Gastrocnemius medialis (tissue), 4 donors: Measurements from ENCODE around the gene ANKS1B.

Source experiments
- CTCF ChIP-seq, 5 experiments: fragments of 450-650 bp in 3 of 5; fragments of 200-600 bp in 2 of 5; sonication (generic) in 2 of 5; IDR thresholded peaks in 4 of 5; conservative IDR thresholded peaks in 1 of 5; 1 replicate in 4 of 5; 2 replicates in 1 of 5; pipeline ENCODE4 v1.5.1; 2016 to 2019; ENCODE audit warnings: antibody characterized with exemption in 5 of 5, mild to moderate bottlenecking in 3 of 5, moderate library complexity in 3 of 5
- POLR2A ChIP-seq, 2 donors: fragments of 450-650 bp; IDR thresholded peaks; one replicate each; pipeline ENCODE4 v1.6.1; 2017; ENCODE audit warnings: antibody characterized with exemption in 2 of 2, mild to moderate bottlenecking in 2 of 2, moderate library complexity in 2 of 2

- TF ChIP-seq CTCF (IDR thresholded peaks at IDR 0.05 in 4 of 5, conservative IDR thresholded peaks at IDR 0.05 in 1 of 5) (no peak), POLR2A (IDR thresholded peaks at IDR 0.05) (no peak)
These were observed 275.6 kb downstream of the ANKS1B start for GRCh38 chr12:99709116-99709515.
